IPS-18c (cell line): ENCODE data around the gene GAK.
"Not testable (repeated sequence)": the region's sequence is repeated elsewhere in the genome, so short reads cannot be mapped to it uniquely, and the experiment has no call there.

Source experiments
- H3K4me3 ChIP-seq: 2 replicates; pipeline ENCODE4 v1.7.0; 2013; ENCODE audit warnings: low read depth, mild to moderate bottlenecking, low read length, moderate library complexity; ENCODE audit not compliant: insufficient read depth
- H3K9me3 ChIP-seq: one replicate; pipeline ENCODE4 v1.6.1; 2013; ENCODE audit warnings: mild to moderate bottlenecking, low read length, moderate library complexity; ENCODE audit not compliant: control insufficient read depth, insufficient read depth

GAK gene

GRCh38 chr4:919004-919680, 13.0 kb downstream of the GAK start:
- not testable (repeated sequence) for H3K4me3 ChIP-seq, H3K9me3 ChIP-seq

- H3K9me3 ChIP-seq, H3K4me3 ChIP-seq: not testable (repeated sequence)
Observed at GRCh38 chr4:918591-918990, 13.5 kb downstream of the GAK start.

- Histone ChIP-seq H3K9me3 (no peaks in the 10 kb centered on the region), H3K4me3 (no peak overlapping the region)
Observed at GRCh38 chr4:917992-918391, 14.1 kb downstream of the GAK start.

- Histone ChIP-seq H3K4me3 (no peak overlapping the region), H3K9me3 (no peaks in the 10 kb centered on the region)
Observed at GRCh38 chr4:917466-917865, 14.7 kb downstream of the GAK start.

- no peaks in the 10 kb centered on the region for H3K9me3 ChIP-seq
- no peak overlapping the region for H3K4me3 ChIP-seq
Observed at GRCh38 chr4:915595-915994, 16.5 kb downstream of the GAK start.

- no peak overlapping the region for H3K4me3 ChIP-seq
- H3K9me3 ChIP-seq: no peaks in the 10 kb centered on the region
Observed at GRCh38 chr4:915041-915474, 17.1 kb downstream of the GAK start.

GRCh38 chr4:914531-914930, 17.6 kb downstream of the GAK start:
- H3K4me3 ChIP-seq: no peak overlapping the region
- H3K9me3 ChIP-seq: no peaks in the 10 kb centered on the region

- Histone ChIP-seq H3K4me3 (no peak overlapping the region), H3K9me3 (no peaks in the 10 kb centered on the region)
Observed at GRCh38 chr4:913280-913618, 18.9 kb downstream of the GAK start.

GRCh38 chr4:912548-913279, 19.4 kb downstream of the GAK start:
- no peak overlapping the region for H3K4me3 ChIP-seq

GRCh38 chr4:911871-912490, 20.1 kb downstream of the GAK start:
- H3K4me3 ChIP-seq: no peak overlapping the region
- no peaks in the 10 kb centered on the region for H3K9me3 ChIP-seq

More at GRCh38 chr4:912548-913279, 19.4 kb downstream of the GAK start:
- no peaks in the 10 kb centered on the region for H3K9me3 ChIP-seq

- Histone ChIP-seq H3K4me3 (no peak overlapping the region), H3K9me3 (no peaks in the 10 kb centered on the region)
Observed at GRCh38 chr4:911221-911751, 20.8 kb downstream of the GAK start.

- no peaks in the 10 kb centered on the region for H3K9me3 ChIP-seq
- H3K4me3 ChIP-seq: no peak overlapping the region
Observed at GRCh38 chr4:910366-911091, 21.6 kb downstream of the GAK start.

GRCh38 chr4:909821-910220, 22.3 kb downstream of the GAK start:
- Histone ChIP-seq H3K9me3 (no peaks in the 10 kb centered on the region), H3K4me3 (no peak overlapping the region)

GRCh38 chr4:909131-909571, 23.0 kb downstream of the GAK start:
- Histone ChIP-seq H3K9me3 (no peaks in the 10 kb centered on the region), H3K4me3 (no peak overlapping the region)

- Histone ChIP-seq H3K4me3 (no peak overlapping the region), H3K9me3 (no peaks in the 10 kb centered on the region)
Observed at GRCh38 chr4:907691-908425, 24.3 kb downstream of the GAK start.

GRCh38 chr4:907103-907400, 25.1 kb downstream of the GAK start:
- H3K4me3 ChIP-seq: no peak overlapping the region
- no peaks in the 10 kb centered on the region for H3K9me3 ChIP-seq
